Anterior cingulate cortex (tissue), 58 donors: Measurements from ENCODE around the gene MTHFD2.
A peak's percentile ranks its signal among the peaks of the same experiment; 100 is the strongest.
"Not testable (repeated sequence)": the region's sequence is repeated elsewhere in the genome, so short reads cannot be mapped to it uniquely, and the experiment has no call there.

ENCODE experiments used
- DNase-seq, 58 donors: peaks; one replicate each; lab custom pipeline; 2025; lab: John Stamatoyannopoulos, UW

MTHFD2 gene

DNA sequence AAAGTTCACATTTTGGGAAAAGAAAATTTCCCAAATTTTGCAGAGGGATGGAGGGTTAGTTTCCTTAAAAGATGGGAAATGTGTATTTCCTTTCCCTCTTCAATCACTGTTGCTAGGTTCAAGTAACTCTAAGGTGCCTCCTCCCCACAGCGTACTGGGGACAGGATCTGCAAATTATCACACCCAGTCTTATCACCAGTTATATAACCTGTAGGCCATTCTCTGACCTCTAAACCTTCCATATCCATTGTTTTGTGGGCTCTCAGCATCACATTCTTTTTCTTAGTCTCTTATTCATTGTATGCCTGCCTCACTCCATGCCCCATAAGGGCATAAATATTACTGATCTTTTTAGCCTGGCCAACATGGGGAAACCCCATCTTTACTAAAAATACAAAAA lies 3.6 kb upstream of the MTHFD2 start:
- DNase-seq, result no peak

GRCh38 chr2:74197049-74197448 lies 1.4 kb upstream of the MTHFD2 start:
- no peak for DNase-seq

- DNase-seq, result no peak
These were observed 373 bp upstream of the MTHFD2 start for GRCh38 chr2:74198023-74198460.

DNA sequence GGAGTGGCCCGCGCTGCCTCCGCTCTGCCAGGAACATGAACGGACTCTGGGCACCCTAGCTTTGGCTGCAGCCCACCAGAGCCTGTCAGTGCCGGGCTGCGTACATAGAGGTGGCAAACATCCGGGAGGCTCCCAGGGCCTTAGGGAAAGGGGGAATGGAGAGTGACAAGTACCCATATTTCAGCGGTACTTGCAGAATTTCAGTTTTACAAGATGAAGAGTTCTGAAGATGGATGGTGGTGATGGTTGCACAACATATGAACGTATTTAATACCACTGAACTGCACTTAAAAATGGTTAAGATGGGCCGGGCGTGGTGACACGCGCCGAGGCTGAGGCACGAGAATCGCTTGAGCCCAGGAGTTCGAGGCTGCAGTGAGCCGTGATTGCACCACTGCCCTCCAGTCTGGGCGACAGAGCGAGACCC lies 873 bp downstream of the MTHFD2 start:
- peak in 1 of 58 donors; percentile 55 for DNase-seq

GRCh38 chr2:74199871-74200305 lies 1.5 kb downstream of the MTHFD2 start:
- no peak for DNase-seq

- DNase-seq, result no peak
These were observed 2.8 kb downstream of the MTHFD2 start for GRCh38 chr2:74201196-74201595.

DNA sequence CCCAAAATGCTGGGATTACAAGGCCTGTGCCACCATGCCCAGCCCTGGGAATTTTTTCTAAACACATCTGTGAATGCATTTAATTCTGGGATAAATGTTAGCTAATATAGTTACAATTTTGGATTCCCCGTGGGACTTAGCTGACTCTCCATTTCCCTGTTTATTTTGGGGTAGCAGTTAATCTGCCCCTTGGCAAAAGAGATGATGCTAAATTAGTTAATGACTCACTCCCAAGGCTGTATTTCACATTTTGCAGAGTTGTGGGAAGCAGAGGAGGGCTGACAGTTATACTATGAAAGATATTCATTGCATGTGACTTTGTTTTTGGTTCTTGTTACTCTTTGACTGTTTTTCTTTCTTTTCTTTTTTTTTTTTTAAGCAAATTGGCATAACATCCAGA lies 3.2 kb downstream of the MTHFD2 start:
- DNase-seq, result no peak

GRCh38 chr2:74204436-74204835 lies 6.0 kb downstream of the MTHFD2 start:
- DNase-seq, result no peak

- DNase-seq, result no peak
These were observed 6.7 kb downstream of the MTHFD2 start for GRCh38 chr2:74205113-74205512.

DNA sequence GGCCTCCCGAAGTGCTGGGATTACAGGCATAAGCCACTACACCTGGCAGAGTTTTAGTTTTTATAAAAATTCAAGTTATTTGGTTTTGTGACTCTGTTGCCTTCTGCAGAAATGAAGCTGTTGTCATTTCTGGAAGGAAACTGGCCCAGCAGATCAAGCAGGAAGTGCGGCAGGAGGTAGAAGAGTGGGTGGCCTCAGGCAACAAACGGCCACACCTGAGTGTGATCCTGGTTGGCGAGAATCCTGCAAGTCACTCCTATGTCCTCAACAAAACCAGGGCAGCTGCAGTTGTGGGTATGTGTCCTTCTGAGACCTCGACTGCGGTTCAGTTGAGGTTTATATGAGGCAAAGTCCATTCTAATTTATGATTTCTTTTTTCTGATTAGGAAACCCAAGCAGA lies 7.2 kb downstream of the MTHFD2 start:
- DNase-seq, result no peak

DNA sequence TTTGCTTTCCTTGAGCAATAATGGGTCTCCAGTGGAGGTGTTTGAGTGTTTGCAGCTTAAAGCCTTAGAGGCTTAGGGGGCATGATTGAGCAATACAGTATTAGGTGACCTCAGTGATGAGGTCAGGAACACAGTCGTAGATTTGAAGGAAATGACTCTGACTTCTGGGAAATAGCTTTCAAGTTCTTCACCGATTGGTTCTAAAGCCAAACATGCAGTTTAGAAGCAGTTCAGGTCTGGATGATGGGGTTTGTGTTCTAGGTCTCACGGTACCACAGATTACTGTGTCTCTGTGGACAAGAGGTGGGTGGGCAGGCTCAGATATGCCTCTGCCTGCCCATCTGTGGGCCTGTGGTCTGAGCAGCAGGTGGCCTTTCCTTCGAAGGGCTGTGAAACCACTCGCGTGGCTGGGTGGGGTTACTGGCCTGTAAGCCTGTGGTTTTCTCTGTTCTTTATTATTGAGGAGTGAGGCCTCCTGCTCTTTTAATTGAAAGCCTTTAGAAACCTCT lies 7.8 kb downstream of the MTHFD2 start:
- no peak for DNase-seq

DNA sequence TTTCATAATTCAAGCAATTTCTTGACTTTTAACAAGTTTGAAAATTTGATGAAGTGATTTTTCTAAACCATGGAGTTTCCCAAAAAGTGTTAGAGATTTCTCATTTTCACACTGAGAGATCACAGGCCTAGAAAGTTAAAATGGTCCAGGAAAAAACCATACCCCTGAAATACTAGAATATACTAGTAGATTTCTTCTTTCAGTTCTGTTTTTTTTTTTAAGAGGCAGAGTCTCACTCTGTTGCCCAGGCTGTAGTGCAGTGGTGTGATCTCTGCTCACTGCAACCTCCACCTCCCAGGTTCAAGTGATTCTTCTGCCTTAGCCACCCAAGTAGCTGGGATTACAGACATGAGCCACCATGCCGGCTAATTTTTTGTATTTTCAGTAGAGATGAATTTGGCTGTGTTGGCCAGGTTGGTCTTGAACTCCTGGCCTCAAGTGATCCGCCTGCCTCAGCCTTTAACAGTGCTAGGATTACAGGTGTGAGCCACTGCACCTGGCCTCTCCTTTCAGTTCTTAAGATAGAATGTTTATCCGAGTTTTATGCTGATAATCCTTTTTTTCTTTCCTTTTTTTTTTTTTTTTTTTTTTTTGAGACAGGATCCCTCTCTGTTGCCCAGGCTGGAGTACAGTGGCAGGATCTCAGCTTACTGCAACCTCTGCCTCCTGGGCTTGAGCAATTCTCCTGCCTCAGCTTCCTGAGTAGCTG lies 14.4 kb downstream of the MTHFD2 start:
- DNase-seq, result no peak

GRCh38 chr2:74215771-74216170 lies 17.4 kb downstream of the MTHFD2 start:
- not testable (repeated sequence) for DNase-seq

GRCh38 chr2:74216642-74217041 lies 18.2 kb downstream of the MTHFD2 start:
- no peak for DNase-seq

DNA sequence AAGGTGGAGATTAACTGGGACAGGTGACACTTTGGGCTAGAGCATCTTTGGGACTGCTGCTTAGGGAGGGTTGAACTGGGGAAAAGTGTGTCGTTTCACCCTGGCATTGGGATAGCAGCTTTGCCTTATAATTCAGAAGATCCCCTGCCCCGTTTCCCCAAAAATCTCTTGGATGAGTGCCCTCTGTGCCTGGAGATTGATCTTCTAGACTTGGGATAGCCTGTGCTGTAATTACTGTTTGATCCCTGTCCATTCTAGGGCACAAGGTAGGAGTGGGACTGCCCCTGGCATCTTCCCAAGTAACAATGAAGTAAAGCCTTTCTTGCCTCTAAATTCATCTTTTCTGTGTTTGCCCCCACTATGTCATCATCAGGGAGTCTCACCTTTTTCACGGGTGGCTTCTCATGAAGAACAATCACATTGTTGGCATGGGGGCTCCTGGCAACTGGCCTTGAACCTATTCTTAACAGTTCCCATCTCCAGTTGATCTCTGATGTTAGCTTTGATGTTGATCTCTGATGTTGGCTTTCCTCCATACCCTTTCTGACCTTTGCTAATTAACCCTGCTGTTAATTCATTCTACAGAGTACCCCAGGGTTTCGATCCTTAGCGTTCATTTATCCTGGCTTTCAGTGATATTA lies 21.6 kb downstream of the MTHFD2 start:
- no peak for DNase-seq

DNA sequence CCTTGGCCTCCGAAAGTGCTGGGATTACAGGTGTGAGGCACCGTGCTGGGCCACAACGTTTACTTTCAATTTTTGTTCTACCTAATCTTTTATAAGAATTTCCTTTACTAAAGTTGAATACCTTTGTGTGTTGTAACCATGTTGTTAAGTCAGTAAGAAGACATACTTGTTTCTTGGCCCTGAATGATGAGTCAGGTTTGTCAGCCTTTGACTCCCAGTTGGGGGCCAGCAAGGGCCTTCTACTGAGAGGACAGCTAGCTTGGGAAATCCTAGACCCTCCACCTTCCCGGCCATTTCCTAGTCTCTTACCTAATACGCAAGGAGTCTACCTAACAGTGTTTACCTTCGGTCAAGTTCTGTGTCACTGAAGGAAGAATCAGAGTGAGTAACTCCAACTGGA lies 22.7 kb downstream of the MTHFD2 start:
- no peak for DNase-seq

GRCh38 chr2:74221604-74222299 lies 23.3 kb downstream of the MTHFD2 start:
- DNase-seq, result no peak

DNA sequence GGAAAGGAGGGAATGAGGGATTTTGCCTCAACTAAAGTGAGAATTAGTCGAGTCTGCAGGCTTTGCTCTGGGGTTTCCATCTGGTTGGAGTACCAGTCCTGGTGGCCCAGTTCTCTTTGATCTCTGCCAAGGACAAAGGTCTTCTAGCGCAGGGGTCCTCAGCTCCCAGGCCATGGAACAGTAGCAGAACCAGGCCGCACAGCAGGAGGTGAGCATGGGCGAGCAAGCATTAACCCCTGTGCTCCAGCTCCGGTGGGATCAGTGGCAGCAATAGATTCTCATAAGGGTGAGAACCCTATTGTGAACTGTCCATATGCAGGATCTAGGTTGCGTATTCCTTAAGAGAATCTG lies 23.9 kb downstream of the MTHFD2 start:
- DNase-seq, result no peak

DNA sequence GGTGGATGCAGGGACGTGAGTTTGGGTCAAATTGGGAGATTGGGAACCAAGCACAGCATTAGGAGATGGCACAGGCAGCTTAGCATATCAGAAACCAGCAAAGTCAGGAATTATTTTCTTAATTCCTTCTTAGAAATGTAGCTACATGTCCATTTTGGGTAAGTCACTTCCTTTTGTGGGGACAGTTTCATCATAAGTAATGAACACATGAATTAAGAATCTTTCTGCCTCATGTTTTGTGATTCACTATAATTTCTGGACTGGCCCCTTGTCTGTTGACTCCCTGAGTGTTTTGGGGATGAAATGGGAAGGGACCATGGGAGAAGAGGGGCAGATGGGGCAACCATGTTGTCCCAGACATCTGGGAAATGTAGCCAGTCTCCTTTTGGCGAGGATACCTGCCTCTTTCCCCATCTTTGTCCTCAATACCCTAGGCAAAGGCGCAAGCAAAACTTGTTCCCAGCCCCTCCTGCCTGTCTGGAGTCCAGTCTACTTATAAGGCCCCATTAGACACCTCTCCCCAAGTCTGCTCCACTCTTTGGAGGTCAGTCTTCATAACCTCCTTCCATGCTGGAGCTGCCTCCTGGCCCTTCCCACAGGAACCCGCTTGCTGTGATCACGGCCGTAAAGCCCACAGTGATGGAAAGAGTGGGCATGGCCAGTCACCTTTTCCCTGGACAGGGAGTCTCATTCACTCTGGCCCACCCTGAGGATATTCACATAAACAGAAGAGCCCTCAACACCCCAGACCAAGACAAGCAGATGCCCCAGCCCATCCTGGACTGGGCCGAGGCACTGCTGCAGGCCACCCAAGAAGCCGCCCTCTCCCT lies 25.7 kb downstream of the MTHFD2 start:
- no peak for DNase-seq

DNA sequence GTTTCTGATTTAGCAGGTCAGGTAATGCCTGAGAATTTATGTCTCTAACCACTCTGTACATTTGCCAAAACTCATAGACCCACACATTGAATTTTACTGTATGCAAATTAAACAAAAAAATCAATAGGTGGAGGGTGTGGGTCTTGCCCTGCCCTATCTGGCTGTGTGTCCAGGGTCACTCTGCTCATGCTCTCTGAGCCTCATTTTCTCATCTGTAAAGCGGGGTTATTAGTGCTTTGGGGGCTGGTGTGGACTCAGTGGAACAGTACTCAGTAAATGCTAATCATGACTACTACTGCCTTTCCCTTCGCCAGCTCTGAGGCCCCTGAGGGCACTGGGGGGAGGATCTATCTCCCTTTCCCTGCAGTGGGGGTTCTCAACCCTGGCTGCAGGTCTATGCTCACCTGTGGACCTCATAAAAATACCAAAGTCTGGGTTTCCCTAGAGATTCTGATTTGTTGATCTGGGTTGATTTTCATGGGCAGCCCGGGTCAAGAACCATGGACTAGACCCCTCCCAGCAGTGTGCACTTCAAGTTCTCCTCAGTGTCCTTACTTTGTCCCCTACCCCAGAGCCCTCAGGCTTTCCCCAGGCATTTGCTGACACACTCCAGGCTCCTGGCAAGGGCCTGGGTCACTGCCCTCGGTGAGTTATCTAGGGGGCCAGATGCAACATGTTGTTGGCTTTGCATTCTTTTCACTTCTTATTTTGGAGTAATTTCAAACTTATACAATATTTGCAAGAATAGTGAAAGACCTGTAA lies 27.5 kb downstream of the MTHFD2 start:
- no peak for DNase-seq
